HepG2 (cell line): ENCODE measurements around the gene POLE. TPM values are rescaled to one million over a fixed set of nuclear protein-coding genes. Genes with fewer than 3 reads are reported as not detected.

Experiments used
- ATF7-NPFF ChIP-seq: sonication (generic); formaldehyde crosslinking; IDR thresholded peaks from 2 replicates; pipeline ENCODE4 v1.8.1; 2023; ENCODE audit warnings: mild to moderate bottlenecking, low read depth, missing genetic modification reagents, moderate library complexity
- CREBL2 ChIP-seq: sonication (generic); formaldehyde crosslinking; IDR thresholded peaks from 2 replicates; pipeline ENCODE4 v1.8.1; 2023; ENCODE audit warnings: missing genetic modification reagents, mild to moderate bottlenecking, borderline replicate concordance
- ERF ChIP-seq: IDR thresholded peaks from 2 replicates; pipeline ENCODE4 v1.6.1; 2018; ENCODE audit warnings: missing biosample characterization, missing genetic modification reagents
- HMGXB4 ChIP-seq, 2 experiments: sonication (generic) in 1 of 2; formaldehyde crosslinking in 1 of 2; IDR thresholded peaks; 2 replicates each; pipeline versions ENCODE4 v1.4.0 to v1.6.1; 2018 to 2020; ENCODE audit warnings: missing genetic modification reagents in 2 of 2, borderline replicate concordance in 1 of 2, low read depth in 1 of 2, mild to moderate bottlenecking in 1 of 2, missing biosample characterization in 1 of 2
- IKZF5 ChIP-seq: IDR thresholded peaks from 2 replicates; pipeline ENCODE4 v1.6.1; 2018; ENCODE audit warnings: missing genetic modification reagents, mild to moderate bottlenecking, missing compliant biosample characterization
- IRF2 ChIP-seq: IDR thresholded peaks from 2 replicates; pipeline ENCODE4 v1.6.1; 2018; ENCODE audit warnings: missing genetic modification reagents, missing compliant biosample characterization
- IRX3 ChIP-seq: sonication (generic); formaldehyde crosslinking; IDR thresholded peaks from 2 replicates; pipeline ENCODE4 v1.8.1; 2023; ENCODE audit warnings: mild to moderate bottlenecking, low read depth, missing genetic modification reagents, borderline replicate concordance
- JDP2 ChIP-seq: sonication (generic); formaldehyde crosslinking; IDR thresholded peaks from 2 replicates; pipeline ENCODE4 v1.8.1; 2022; ENCODE audit warnings: missing genetic modification reagents, borderline replicate concordance
- KLF11 ChIP-seq: IDR thresholded peaks from 2 replicates; pipeline ENCODE4 v1.6.1; 2016; ENCODE audit warnings: missing compliant biosample characterization
- NCOA2 ChIP-seq: sonication (generic); formaldehyde crosslinking; IDR thresholded peaks from 2 replicates; pipeline ENCODE4 v1.8.0; 2022; ENCODE audit warnings: inconsistent platforms
- RBFOX2 ChIP-seq: fragments of 200-400 bp; formaldehyde crosslinking; IDR thresholded peaks from 2 replicates; pipeline ENCODE4 v1.6.1; 2017; ENCODE audit warnings: low read depth, mild to moderate bottlenecking, low read length
- ZNF318 ChIP-seq: sonication (generic); formaldehyde crosslinking; IDR thresholded peaks from 2 replicates; pipeline ENCODE4 v1.4.0; 2020; ENCODE audit warnings: mild to moderate bottlenecking, missing genetic modification reagents
- ZNF33A ChIP-seq: sonication (generic); formaldehyde crosslinking; IDR thresholded peaks from 2 replicates; pipeline ENCODE4 v1.5.1; 2020; ENCODE audit warnings: missing genetic modification reagents, mild to moderate bottlenecking, moderate library complexity, borderline replicate concordance
- ZNF550 ChIP-seq: sonication (generic); formaldehyde crosslinking; IDR thresholded peaks from 2 replicates; pipeline ENCODE4 v1.4.0; 2020; ENCODE audit warnings: mild to moderate bottlenecking, missing genetic modification reagents, borderline replicate concordance
- ZNF678 ChIP-seq: sonication (generic); formaldehyde crosslinking; IDR thresholded peaks from 2 replicates; pipeline ENCODE4 v1.4.0; 2020; ENCODE audit warnings: mild to moderate bottlenecking, missing genetic modification reagents
- ZNF792 ChIP-seq: IDR thresholded peaks from 2 replicates; pipeline ENCODE4 v1.6.1; 2016
- polyA plus RNA-seq, 8 experiments: library from polyadenylated mRNA; depleted of rRNA in 3 of 8; stranded (reverse) in 7 of 8; unstranded in 1 of 8; fragments of >200 nt; fragmentation: Illumina TruSeq in 4 of 8; extraction: Trizol in 4 of 8; gene quantifications; 2 replicates each; pipeline versions ENCODE4 v1.2.1 to v1.2.3, GENCODE V29; 2011 to 2016; ENCODE audit warnings: low read depth in 4 of 8, missing spikeins in 1 of 8, mixed read lengths in 1 of 8; ENCODE audit not compliant: insufficient read depth in 1 of 8
- total RNA-seq, 5 experiments: library from RNA; depleted of rRNA; stranded (reverse); fragments of >200 nt; fragmentation: Illumina TruSeq; extraction: Trizol; gene quantifications; 2 replicates each; pipeline ENCODE4 v1.2.3, GENCODE V29; 2016; ENCODE audit warnings: low read depth in 1 of 5

The POLE gene
- total and polyA plus RNA-seq, 2 of the 13 experiments (the other 11 are each of a cell fraction or from before 2014, with no cell fraction given), result 25.3 to 52.2 TPM

GRCh38 chr12:132687211-132688164 lies at the start of gene POLE, which contains the start of gene PXMP2 (continued):
- TF ChIP-seq ZNF550 (CRISPR knock-in tag) (no peak), ERF (peak; percentile 76; the same call in 1 of the 2 replicates), ZNF318 (CRISPR knock-in tag) (no peak), KLF11 (no peak), IRF2 (peak; percentile 34; the same call in 1 of the 2 replicates), IKZF5 (CRISPR knock-in tag) (peak; percentile 60), ATF7-NPFF (CRISPR knock-in tag) (peak; percentile 68; the same call in 1 of the 2 replicates), ZNF33A (no peak), ZNF792 (CRISPR knock-in tag) (peak; percentile 51; the same call in 1 of the 2 replicates), HMGXB4 (CRISPR knock-in tag; IDR thresholded peaks at IDR 0.05; ENCODE audit: borderline replicate concordance in 1 of 2, low read depth in 1 of 2) (peak; percentile 47 to 72; a peak in 3 of 4 replicates), JDP2 (CRISPR knock-in tag) (0 out of 2 replicates have a peak, but pooled peaks have one; percentile 16), RBFOX2 (peak; percentile 77), ZNF678 (CRISPR knock-in tag) (0 out of 2 replicates have a peak, but pooled peaks have one; percentile 61), NCOA2 (peak; percentile 17; the same call in 1 of the 2 replicates), IRX3 (CRISPR knock-in tag) (peak; percentile 40; the same call in 1 of the 2 replicates), CREBL2 (CRISPR knock-in tag) (no peak)
